Peyer's patch (tissue), 4 donors: ENCODE measurements around the gene METTL15. TPM values are rescaled to one million over a fixed set of nuclear protein-coding genes. Genes with fewer than 3 reads are reported as not detected.

Experiments
- DNase-seq, 3 donors: peaks; one replicate each; pipeline ENCODE4 v3.0.0-alpha.2; 2017 to 2019
- H3K27ac ChIP-seq, 4 donors: fragments of 200-600 bp; sonication (generic); one replicate each; pipeline ENCODE4 v1.5.1; 2016 to 2019
- H3K27me3 ChIP-seq, 2 donors: fragments of 200-600 bp; sonication (generic); one replicate each; pipeline ENCODE4 v1.5.1; 2019
- H3K36me3 ChIP-seq, 3 donors: fragments of 200-600 bp; sonication (generic); one replicate each; pipeline ENCODE4 v1.5.1; 2016 to 2019
- H3K4me1 ChIP-seq, 4 donors: fragments of 200-600 bp; sonication (generic); one replicate each; pipeline ENCODE4 v1.5.1; 2016 to 2019
- H3K4me3 ChIP-seq, 4 donors: fragments of 200-600 bp; sonication (generic); 1 replicate in 3 of 4; 2 replicates in 1 of 4; pipeline ENCODE4 v1.5.1; 2016 to 2019; ENCODE audit warnings: mild to moderate bottlenecking in 1 of 4
- H3K9me3 ChIP-seq, 4 donors: fragments of 200-600 bp; sonication (generic); one replicate each; pipeline ENCODE4 v1.5.1; 2016 to 2019; ENCODE audit warnings: mild to moderate bottlenecking in 1 of 4
- POLR2A ChIP-seq, 2 donors: fragments of 450-650 bp; IDR thresholded peaks; one replicate each; pipeline ENCODE4 v1.5.1; 2017; ENCODE audit warnings: antibody characterized with exemption in 2 of 2, mild to moderate bottlenecking in 2 of 2, moderate library complexity in 2 of 2
- total RNA-seq, 4 donors: library from RNA; depleted of rRNA; stranded (reverse); fragments of >200 nt; gene quantifications; one replicate each; pipeline ENCODE4 v1.1.0, GENCODE V29; 2016
- TF ChIP-seq, protein P1 (sequence below), 6 experiments: fragments of 450-650 bp in 4 of 6; fragments of 200-600 bp in 2 of 6; sonication (generic) in 1 of 6; IDR thresholded peaks; one replicate each; pipeline ENCODE4 v1.5.1; 2017 to 2019; ENCODE audit warnings: antibody characterized with exemption in 6 of 6, mild to moderate bottlenecking in 3 of 6, moderate library complexity in 1 of 6

Gene METTL15, protein sequence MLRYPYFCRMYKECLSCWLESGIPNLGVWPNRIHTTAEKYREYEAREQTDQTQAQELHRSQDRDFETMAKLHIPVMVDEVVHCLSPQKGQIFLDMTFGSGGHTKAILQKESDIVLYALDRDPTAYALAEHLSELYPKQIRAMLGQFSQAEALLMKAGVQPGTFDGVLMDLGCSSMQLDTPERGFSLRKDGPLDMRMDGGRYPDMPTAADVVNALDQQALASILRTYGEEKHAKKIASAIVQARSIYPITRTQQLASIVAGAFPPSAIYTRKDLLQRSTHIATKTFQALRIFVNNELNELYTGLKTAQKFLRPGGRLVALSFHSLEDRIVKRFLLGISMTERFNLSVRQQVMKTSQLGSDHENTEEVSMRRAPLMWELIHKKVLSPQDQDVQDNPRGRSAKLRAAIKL
- 10 to 100 TPM in 3 of 4 donors, 1 to 10 TPM in 1; 7.2 to 13.3 (median 11.2) TPM for total RNA-seq

DNA sequence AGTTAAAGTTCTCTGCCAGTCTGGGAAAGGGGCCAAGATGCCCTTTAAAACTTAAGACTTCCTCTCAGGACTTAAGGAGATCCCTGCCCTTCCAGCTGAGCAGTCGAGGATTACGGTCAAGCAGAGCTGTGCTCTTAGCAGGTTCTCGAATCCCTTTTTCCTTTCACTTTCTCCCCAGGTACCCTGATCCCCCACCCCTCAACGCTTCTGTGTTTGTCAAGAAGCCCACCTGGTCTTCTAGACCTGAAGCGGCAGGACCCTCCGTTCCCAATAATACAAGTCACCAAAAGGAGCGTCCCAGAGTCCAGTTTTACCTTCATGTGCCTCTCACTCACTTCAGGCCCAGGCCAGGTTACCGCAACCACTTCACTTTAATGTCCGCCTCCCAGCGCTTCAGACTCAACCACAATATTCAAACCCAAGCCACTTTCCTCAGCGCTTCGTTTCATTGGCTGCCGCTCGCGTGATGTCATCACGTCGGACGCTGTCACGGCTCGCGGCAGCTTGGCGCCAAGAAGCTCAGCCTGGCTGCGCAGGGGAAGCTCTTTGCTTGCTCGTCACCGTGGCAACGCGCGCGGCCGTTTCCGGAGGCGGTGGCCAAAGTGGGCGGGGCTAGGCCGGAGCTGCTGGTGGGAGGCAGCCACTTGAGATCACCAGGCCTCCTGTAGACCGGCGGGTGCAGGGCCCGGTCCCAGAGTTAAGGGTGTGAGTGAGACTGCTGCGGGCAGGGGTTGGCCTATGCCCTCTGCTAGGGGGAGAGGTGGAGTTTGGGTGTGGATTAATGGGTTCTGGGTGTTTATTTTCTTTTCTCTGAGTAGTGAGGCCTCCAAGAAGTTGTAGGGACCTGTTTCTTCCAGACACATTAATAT, at the start of gene METTL15, which contains the start of gene KIF18A:
Gene METTL15 (plus strand): TSS at position 639 of the 869 bp plus-strand sequence. CDS start 4,947 bp downstream, outside the sequence.
Gene KIF18A (minus strand): TSS at position 407 of the 869 bp plus-strand sequence. CDS start 10,209 bp downstream, outside the sequence.
- Histone ChIP-seq H3K27ac (peak within 1 kb of the TSS; percentile 61 to 86 (median 72)), H3K4me1 (peaks cover 0 to 31% (median 3%) of the 10 kb centered on the region in 4 donors), H3K27me3 (no peaks in the 10 kb centered on the region)

DNA sequence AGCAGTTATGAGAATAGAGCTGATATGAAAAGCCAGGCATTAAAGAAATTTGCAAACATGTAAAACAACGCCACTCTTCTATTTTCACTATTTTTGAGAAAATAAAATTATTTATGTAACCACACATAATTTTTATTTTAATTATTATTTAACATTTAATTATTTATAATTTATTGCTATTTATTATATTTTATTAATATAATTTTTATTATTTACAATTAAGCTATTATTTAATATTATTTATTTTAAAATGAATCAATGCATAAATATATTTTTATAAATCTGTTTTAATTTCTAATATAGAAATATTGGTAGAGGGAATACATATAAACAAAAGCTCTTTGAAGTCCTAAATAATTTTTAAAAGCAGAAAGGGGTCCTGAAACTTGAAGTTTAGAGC, 36.9 kb upstream of the METTL15 start:
- TF ChIP-seq POLR2A (IDR thresholded peaks at IDR 0.05), result no peak
- TF ChIP-seq, protein P1, sequence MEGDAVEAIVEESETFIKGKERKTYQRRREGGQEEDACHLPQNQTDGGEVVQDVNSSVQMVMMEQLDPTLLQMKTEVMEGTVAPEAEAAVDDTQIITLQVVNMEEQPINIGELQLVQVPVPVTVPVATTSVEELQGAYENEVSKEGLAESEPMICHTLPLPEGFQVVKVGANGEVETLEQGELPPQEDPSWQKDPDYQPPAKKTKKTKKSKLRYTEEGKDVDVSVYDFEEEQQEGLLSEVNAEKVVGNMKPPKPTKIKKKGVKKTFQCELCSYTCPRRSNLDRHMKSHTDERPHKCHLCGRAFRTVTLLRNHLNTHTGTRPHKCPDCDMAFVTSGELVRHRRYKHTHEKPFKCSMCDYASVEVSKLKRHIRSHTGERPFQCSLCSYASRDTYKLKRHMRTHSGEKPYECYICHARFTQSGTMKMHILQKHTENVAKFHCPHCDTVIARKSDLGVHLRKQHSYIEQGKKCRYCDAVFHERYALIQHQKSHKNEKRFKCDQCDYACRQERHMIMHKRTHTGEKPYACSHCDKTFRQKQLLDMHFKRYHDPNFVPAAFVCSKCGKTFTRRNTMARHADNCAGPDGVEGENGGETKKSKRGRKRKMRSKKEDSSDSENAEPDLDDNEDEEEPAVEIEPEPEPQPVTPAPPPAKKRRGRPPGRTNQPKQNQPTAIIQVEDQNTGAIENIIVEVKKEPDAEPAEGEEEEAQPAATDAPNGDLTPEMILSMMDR (IDR thresholded peaks at IDR 0.05), result no peak
- DNase-seq, result no peak
- H3K9me3 ChIP-seq, result no peaks in the 10 kb centered on the region

More for the DNA sequence above, at the start of gene METTL15, which contains the start of gene KIF18A:
- no peaks in the 10 kb centered on the region for H3K9me3 ChIP-seq
- H3K36me3 ChIP-seq, result no peaks in the 10 kb centered on the region
- TF ChIP-seq POLR2A (IDR thresholded peaks at IDR 0.05), result peak; percentile 31 to 38
- TF ChIP-seq, protein P1 (IDR thresholded peaks at IDR 0.05), result no peak
- H3K4me3 ChIP-seq, result peak within 1 kb of the TSS; percentile 38 to 69 (median 58)
- peak; percentile 99 to 100 (median 100) for DNase-seq

DNA sequence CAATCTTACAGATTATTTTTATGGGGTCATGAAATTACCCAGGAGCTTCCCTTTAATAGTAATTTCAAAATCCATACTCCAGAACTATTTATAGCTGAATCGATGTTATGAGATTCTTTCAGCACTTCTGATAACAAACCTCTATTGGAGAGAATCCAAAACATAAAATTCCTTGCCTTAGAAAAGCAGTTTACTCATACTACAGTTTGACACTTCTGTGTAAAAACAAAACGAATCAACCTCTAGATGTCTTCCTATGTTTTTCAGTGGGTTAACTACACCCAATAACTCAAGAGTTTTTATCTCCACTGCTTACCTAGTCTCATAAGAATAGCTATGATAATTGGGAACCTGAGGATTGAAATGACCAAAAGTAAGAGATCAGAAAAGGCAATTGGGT, 35.9 kb upstream of the METTL15 start:
- TF ChIP-seq POLR2A (IDR thresholded peaks at IDR 0.05), result no peak
- TF ChIP-seq, protein P1 (IDR thresholded peaks at IDR 0.05), result no peak

More for the DNA sequence above, 36.9 kb upstream of the METTL15 start:
- Histone ChIP-seq H3K27me3 (no peaks in the 10 kb centered on the region), H3K27ac (no peak overlapping the region), H3K4me1 (no peaks in the 10 kb centered on the region), H3K4me3 (no peak overlapping the region), H3K36me3 (no peaks in the 10 kb centered on the region)

DNA sequence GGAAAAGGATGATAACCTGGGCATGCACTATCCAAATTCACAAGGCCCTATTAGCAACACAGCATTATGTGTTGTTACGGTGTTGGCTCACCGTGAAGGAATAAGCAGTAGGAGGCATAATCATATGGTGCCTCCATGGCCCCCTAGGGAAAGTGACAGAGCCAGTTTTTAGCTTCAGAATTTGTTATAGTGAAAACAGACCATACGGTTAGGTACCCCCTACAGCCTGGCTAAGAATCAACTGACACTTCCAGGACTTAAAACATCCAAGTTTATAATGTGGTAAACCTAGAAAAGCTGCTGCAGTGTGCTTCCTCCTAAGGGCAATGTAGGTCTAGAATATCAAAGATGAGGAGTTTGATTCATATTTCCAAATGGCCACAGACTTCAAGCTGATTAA, 30.7 kb upstream of the METTL15 start:
- Histone ChIP-seq H3K27ac (no peak overlapping the region), H3K36me3 (no peaks in the 10 kb centered on the region), H3K27me3 (no peaks in the 10 kb centered on the region), H3K4me1 (no peaks in the 10 kb centered on the region), H3K9me3 (no peaks in the 10 kb centered on the region), H3K4me3 (no peak overlapping the region)
- TF ChIP-seq POLR2A (IDR thresholded peaks at IDR 0.05), result no peak
- TF ChIP-seq, protein P1 (IDR thresholded peaks at IDR 0.05), result no peak
- DNase-seq, result no peak

More for the DNA sequence above, 35.9 kb upstream of the METTL15 start:
- H3K9me3 ChIP-seq, result no peaks in the 10 kb centered on the region
- DNase-seq, result no peak
- no peak overlapping the region for H3K27ac ChIP-seq
- H3K27me3 ChIP-seq, result no peaks in the 10 kb centered on the region
- H3K4me1 ChIP-seq, result no peaks in the 10 kb centered on the region
- no peak overlapping the region for H3K4me3 ChIP-seq
- no peaks in the 10 kb centered on the region for H3K36me3 ChIP-seq

DNA sequence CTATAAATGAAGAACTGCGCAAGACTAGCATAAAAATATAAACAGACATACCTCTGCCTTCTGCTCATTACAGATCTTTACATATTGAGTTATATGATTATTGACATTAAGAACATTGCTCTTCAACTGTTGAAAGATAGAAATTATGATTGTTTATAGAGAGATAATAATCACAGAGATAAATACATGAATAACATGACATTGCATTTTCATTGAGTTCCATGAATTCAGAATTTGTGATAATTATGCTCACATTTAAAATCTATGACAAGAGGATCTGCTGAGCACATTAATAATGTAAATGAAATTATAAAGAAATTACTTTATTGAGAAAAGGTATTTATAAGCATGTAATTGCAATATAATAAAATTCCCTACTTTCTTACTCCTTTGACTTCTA, 25.1 kb upstream of the METTL15 start:
- no peak overlapping the region for H3K27ac ChIP-seq
- no peaks in the 10 kb centered on the region for H3K4me1 ChIP-seq
- no peaks in the 10 kb centered on the region for H3K36me3 ChIP-seq
- H3K9me3 ChIP-seq, result no peaks in the 10 kb centered on the region
- no peak for TF ChIP-seq POLR2A (IDR thresholded peaks at IDR 0.05)
- TF ChIP-seq, protein P1 (IDR thresholded peaks at IDR 0.05), result no peak
- H3K27me3 ChIP-seq, result no peaks in the 10 kb centered on the region
- no peak for DNase-seq
- H3K4me3 ChIP-seq, result no peak overlapping the region
